Stimulated activated effector memory CD8-positive, alpha-beta T cell treated with anti-CD3 and anti-CD28 coated beads, Interleukin-12 subunit alpha, Interleukin-12 subunit beta, amount 100 ng/mL, for 72 hours (primary cell): ENCODE measurements around the gene ZBTB18.
"Not testable (repeated sequence)": the region's sequence is repeated elsewhere in the genome, so short reads cannot be mapped to it uniquely, and the experiment has no call there.

Experiments
- ATAC-seq: fragments of 150-1000 bp; cut with Tn5 transposase; 2 replicates; pipeline ENCODE4 v1.10.0; 2021
- DNase-seq, 2 donors: peaks; one replicate each; pipeline ENCODE4 v3.0.0; 2021 to 2022; ENCODE audit warnings: low spot score in 2 of 2
- H3K27ac Mint-ChIP-seq: one replicate; pipeline ENCODE4 v1.8.0; 2022; ENCODE audit warnings: mild to moderate bottlenecking, mixed read lengths
- H3K36me3 Mint-ChIP-seq: one replicate; pipeline ENCODE4 v1.8.0; 2022; ENCODE audit warnings: mild to moderate bottlenecking, mixed read lengths
- H3K4me1 Mint-ChIP-seq: one replicate; pipeline ENCODE4 v1.8.0; 2022; ENCODE audit warnings: mixed read lengths
- H3K4me3 Mint-ChIP-seq: one replicate; pipeline ENCODE4 v1.8.0; 2022; ENCODE audit warnings: mild to moderate bottlenecking, mixed read lengths
- H3K9me3 Mint-ChIP-seq: one replicate; pipeline ENCODE4 v1.8.0; 2022; ENCODE audit warnings: mixed read lengths

The ZBTB18 gene

GRCh38 chr1:244050835-244051444 is at the start of gene ZBTB18:
ZBTB18 (plus strand) TSS chr1:244051283; CDS start chr1:244051432, 149 bp downstream.
- Mint-ChIP-seq H3K4me1 (peaks cover 30% of the 10 kb centered on the region), H3K27ac (no peak within 1 kb of the TSS), H3K9me3 (no peaks in the 10 kb centered on the region), H3K36me3 (peaks cover 7% of the 10 kb centered on the region), H3K4me3 (peak within 1 kb of the TSS; percentile 86)
- DNase-seq: no peak
- no peak for ATAC-seq

GRCh38 chr1:244002721-244003120 is 48.4 kb upstream of the ZBTB18 start:
- Mint-ChIP-seq H3K9me3 (no peaks in the 10 kb centered on the region), H3K4me3 (no peak overlapping the region), H3K27ac (peak overlapping the region; percentile 21), H3K36me3 (no peaks in the 10 kb centered on the region), H3K4me1 (peaks cover 17% of the 10 kb centered on the region)
- DNase-seq: no peak
- ATAC-seq: no peak

GRCh38 chr1:244005455-244005854 is 45.6 kb upstream of the ZBTB18 start:
- H3K4me1 Mint-ChIP-seq: peaks cover 17% of the 10 kb centered on the region
- H3K36me3 Mint-ChIP-seq: no peaks in the 10 kb centered on the region
- H3K27ac Mint-ChIP-seq: no peak overlapping the region
- no peak for DNase-seq
- H3K9me3 Mint-ChIP-seq: no peaks in the 10 kb centered on the region
- no peak for ATAC-seq
- no peak overlapping the region for H3K4me3 Mint-ChIP-seq

- no peak overlapping the region for H3K4me3 Mint-ChIP-seq
- no peaks in the 10 kb centered on the region for H3K9me3 Mint-ChIP-seq
- no peaks in the 10 kb centered on the region for H3K36me3 Mint-ChIP-seq
- ATAC-seq (no peak), DNase-seq (no peak)
- H3K4me1 Mint-ChIP-seq: peaks cover 17% of the 10 kb centered on the region
- H3K27ac Mint-ChIP-seq: no peak overlapping the region
Observed at GRCh38 chr1:244006381-244006901, 44.6 kb upstream of the ZBTB18 start.

- Mint-ChIP-seq H3K4me1 (peaks cover 13% of the 10 kb centered on the region), H3K27ac (no peak overlapping the region), H3K36me3 (no peaks in the 10 kb centered on the region), H3K9me3 (no peaks in the 10 kb centered on the region), H3K4me3 (no peak overlapping the region)
- no peak for DNase-seq
- no peak for ATAC-seq
Observed at GRCh38 chr1:244006961-244007360, 44.1 kb upstream of the ZBTB18 start.

GRCh38 chr1:244010191-244010590 is 40.9 kb upstream of the ZBTB18 start:
- H3K36me3 Mint-ChIP-seq: no peaks in the 10 kb centered on the region
- H3K4me3 Mint-ChIP-seq: no peak overlapping the region
- DNase-seq: no peak
- no peaks in the 10 kb centered on the region for H3K4me1 Mint-ChIP-seq
- H3K9me3 Mint-ChIP-seq: no peaks in the 10 kb centered on the region
- no peak overlapping the region for H3K27ac Mint-ChIP-seq
- ATAC-seq: peak; percentile 88

GRCh38 chr1:244010703-244011123 is 40.4 kb upstream of the ZBTB18 start:
- ATAC-seq (no peak), DNase-seq (no peak)
- Mint-ChIP-seq H3K4me3 (no peak overlapping the region), H3K27ac (no peak overlapping the region), H3K4me1 (no peaks in the 10 kb centered on the region), H3K36me3 (no peaks in the 10 kb centered on the region), H3K9me3 (no peaks in the 10 kb centered on the region)

GRCh38 chr1:244011271-244011670 is 39.8 kb upstream of the ZBTB18 start:
- H3K27ac Mint-ChIP-seq: no peak overlapping the region
- DNase-seq (no peak), ATAC-seq (no peak)
- no peak overlapping the region for H3K4me3 Mint-ChIP-seq
- no peaks in the 10 kb centered on the region for H3K9me3 Mint-ChIP-seq
- no peaks in the 10 kb centered on the region for H3K4me1 Mint-ChIP-seq
- no peaks in the 10 kb centered on the region for H3K36me3 Mint-ChIP-seq

- Mint-ChIP-seq H3K36me3 (no peaks in the 10 kb centered on the region), H3K9me3 (no peaks in the 10 kb centered on the region), H3K4me1 (no peaks in the 10 kb centered on the region), H3K4me3 (no peak overlapping the region), H3K27ac (no peak overlapping the region)
- no peak for ATAC-seq
- DNase-seq: no peak
Observed at GRCh38 chr1:244011786-244012185, 39.3 kb upstream of the ZBTB18 start.

GRCh38 chr1:244012202-244012601 is 38.9 kb upstream of the ZBTB18 start:
- no peak overlapping the region for H3K4me3 Mint-ChIP-seq
- H3K27ac Mint-ChIP-seq: no peak overlapping the region
- no peaks in the 10 kb centered on the region for H3K36me3 Mint-ChIP-seq
- H3K9me3 Mint-ChIP-seq: no peaks in the 10 kb centered on the region
- ATAC-seq: no peak
- no peak for DNase-seq
- no peaks in the 10 kb centered on the region for H3K4me1 Mint-ChIP-seq

GRCh38 chr1:244013100-244013499 is 38.0 kb upstream of the ZBTB18 start:
- no peaks in the 10 kb centered on the region for H3K36me3 Mint-ChIP-seq

GRCh38 chr1:244014862-244015261 is 36.2 kb upstream of the ZBTB18 start:
- not testable (repeated sequence) for ATAC-seq, H3K36me3 Mint-ChIP-seq, H3K4me1 Mint-ChIP-seq, DNase-seq, H3K4me3 Mint-ChIP-seq, H3K27ac Mint-ChIP-seq, H3K9me3 Mint-ChIP-seq

More at GRCh38 chr1:244013100-244013499, 38.0 kb upstream of the ZBTB18 start:
- no peak overlapping the region for H3K27ac Mint-ChIP-seq
- no peaks in the 10 kb centered on the region for H3K4me1 Mint-ChIP-seq
- no peak overlapping the region for H3K4me3 Mint-ChIP-seq
- DNase-seq (no peak), ATAC-seq (no peak)
- H3K9me3 Mint-ChIP-seq: no peaks in the 10 kb centered on the region

GRCh38 chr1:244019982-244020485 is 31.0 kb upstream of the ZBTB18 start:
- Mint-ChIP-seq H3K36me3 (no peaks in the 10 kb centered on the region), H3K9me3 (no peaks in the 10 kb centered on the region), H3K4me3 (no peak overlapping the region), H3K27ac (no peak overlapping the region), H3K4me1 (no peaks in the 10 kb centered on the region)
- DNase-seq (no peak), ATAC-seq (no peak)

GRCh38 chr1:244021427-244021826 is 29.7 kb upstream of the ZBTB18 start:
- no peak for DNase-seq
- no peak for ATAC-seq
- no peaks in the 10 kb centered on the region for H3K36me3 Mint-ChIP-seq
- no peaks in the 10 kb centered on the region for H3K4me1 Mint-ChIP-seq
- H3K4me3 Mint-ChIP-seq: no peak overlapping the region
- H3K27ac Mint-ChIP-seq: no peak overlapping the region
- H3K9me3 Mint-ChIP-seq: no peaks in the 10 kb centered on the region

- DNase-seq (no peak), ATAC-seq (no peak)
- H3K36me3 Mint-ChIP-seq: no peaks in the 10 kb centered on the region
- no peak overlapping the region for H3K27ac Mint-ChIP-seq
- H3K4me1 Mint-ChIP-seq: no peaks in the 10 kb centered on the region
- H3K4me3 Mint-ChIP-seq: no peak overlapping the region
- H3K9me3 Mint-ChIP-seq: no peaks in the 10 kb centered on the region
Observed at GRCh38 chr1:244022311-244022710, 28.8 kb upstream of the ZBTB18 start.

GRCh38 chr1:244022864-244023440 is 28.1 kb upstream of the ZBTB18 start:
- Mint-ChIP-seq H3K9me3 (no peaks in the 10 kb centered on the region), H3K4me1 (no peaks in the 10 kb centered on the region), H3K4me3 (no peak overlapping the region), H3K36me3 (no peaks in the 10 kb centered on the region), H3K27ac (no peak overlapping the region)
- no peak for ATAC-seq
- no peak for DNase-seq
